Thoracic aorta (tissue), 2 donors: ENCODE measurements around the gene NTF3. TPM values are rescaled to one million over a fixed set of nuclear protein-coding genes. Genes with fewer than 3 reads are reported as not detected.

Experiments
- ATAC-seq: fragments of 150-250 bp; one replicate; pipeline ENCODE4 v1.8.0; 2017; ENCODE audit warnings: low read depth; ENCODE audit not compliant: insufficient number of reproducible peaks, low FRiP score
- DNase-seq: peaks from one replicate; pipeline ENCODE4 v3.0.0-alpha.2; 2020; ENCODE audit warnings: low spot score
- H3K27ac ChIP-seq, 2 donors: fragments of 200-600 bp; sonication (generic); 1 replicate in 1 of 2; 2 replicates in 1 of 2; pipeline ENCODE4 v1.5.1; 2016; ENCODE audit warnings: mild to moderate bottlenecking in 2 of 2, moderate library complexity in 2 of 2
- H3K27me3 ChIP-seq: fragments of 200-600 bp; sonication (generic); replicated peaks from 2 replicates; pipeline ENCODE4 v1.6.0; 2016; ENCODE audit warnings: mild to moderate bottlenecking; ENCODE audit not compliant: insufficient read depth
- H3K36me3 ChIP-seq: fragments of 200-600 bp; sonication (generic); one replicate; pipeline ENCODE4 v1.5.1; 2016
- H3K4me1 ChIP-seq, 2 donors: fragments of 200-600 bp; sonication (generic); 1 replicate in 1 of 2; 2 replicates in 1 of 2; pipeline versions ENCODE4 v1.5.1 to v1.6.0; 2016; ENCODE audit warnings: low read depth in 2 of 2, mild to moderate bottlenecking in 1 of 2; ENCODE audit not compliant: control insufficient read depth in 1 of 2
- H3K4me3 ChIP-seq: fragments of 200-600 bp; sonication (generic); 2 replicates; pipeline ENCODE4 v1.5.1; 2016; ENCODE audit warnings: mild to moderate bottlenecking
- H3K9me3 ChIP-seq: fragments of 200-600 bp; sonication (generic); 2 replicates; pipeline ENCODE4 v1.5.1; 2016
- CTCF ChIP-seq: fragments of 200-600 bp; sonication (generic); IDR thresholded peaks from one replicate; pipeline ENCODE4 v1.5.1; 2019; ENCODE audit warnings: antibody characterized with exemption
- total RNA-seq, 2 donors: library from RNA; depleted of rRNA; stranded (reverse); fragments of >200 nt; gene quantifications; one replicate each; pipeline versions ENCODE4 v1.1.0 to v1.2.3, GENCODE V29; 2016

Gene NTF3
- total RNA-seq, 2 donors from 2014 or later: 9.9 to 24.4 TPM

- no peak for ATAC-seq
- peaks cover 14 to 64% of the 10 kb centered on the region in 2 donors for H3K4me1 ChIP-seq
- no peak for TF ChIP-seq CTCF
- DNase-seq: no peak
- no peaks in the 10 kb centered on the region for H3K27me3 ChIP-seq
- no peaks in the 10 kb centered on the region for H3K9me3 ChIP-seq
- no peaks in the 10 kb centered on the region for H3K36me3 ChIP-seq
- no peak overlapping the region for H3K27ac ChIP-seq
- H3K4me3 ChIP-seq: no peak overlapping the region
Observed at GRCh38 chr12:5494343-5494742, 62.4 kb downstream of the NTF3 start.

- no peaks in the 10 kb centered on the region for H3K9me3 ChIP-seq
- H3K36me3 ChIP-seq: no peaks in the 10 kb centered on the region
- H3K4me3 ChIP-seq: no peak overlapping the region
- H3K4me1 ChIP-seq: peaks cover 6 to 38% of the 10 kb centered on the region in 2 donors
- TF ChIP-seq CTCF: no peak
- H3K27ac ChIP-seq: no peak overlapping the region
- ATAC-seq (no peak), DNase-seq (no peak)
- H3K27me3 ChIP-seq: no peaks in the 10 kb centered on the region
Observed at GRCh38 chr12:5497329-5498053, 65.6 kb downstream of the NTF3 start.

GRCh38 chr12:5498076-5498475, 66.2 kb downstream of the NTF3 start:
- TF ChIP-seq CTCF: no peak
- Histone ChIP-seq H3K27ac (no peak overlapping the region), H3K27me3 (no peaks in the 10 kb centered on the region), H3K4me3 (no peak overlapping the region), H3K9me3 (no peaks in the 10 kb centered on the region), H3K4me1 (peaks cover 4 to 32% of the 10 kb centered on the region in 2 donors), H3K36me3 (no peaks in the 10 kb centered on the region)
- no peak for DNase-seq
- ATAC-seq: no peak

GRCh38 chr12:5498806-5499205, 66.9 kb downstream of the NTF3 start:
- ATAC-seq (no peak), DNase-seq (no peak)
- Histone ChIP-seq H3K27ac (no peak overlapping the region), H3K4me1 (peaks cover 0 to 25% of the 10 kb centered on the region in 2 donors), H3K9me3 (no peaks in the 10 kb centered on the region), H3K27me3 (no peaks in the 10 kb centered on the region), H3K36me3 (no peaks in the 10 kb centered on the region), H3K4me3 (no peak overlapping the region)
- no peak for TF ChIP-seq CTCF

GRCh38 chr12:5499566-5500330, 67.8 kb downstream of the NTF3 start:
- no peaks in the 10 kb centered on the region for H3K36me3 ChIP-seq
- ATAC-seq (no peak), DNase-seq (no peak)
- H3K9me3 ChIP-seq: no peaks in the 10 kb centered on the region
- no peak for TF ChIP-seq CTCF
- no peak overlapping the region for H3K27ac ChIP-seq
- H3K27me3 ChIP-seq: no peaks in the 10 kb centered on the region
- peaks cover 0 to 24% of the 10 kb centered on the region in 2 donors for H3K4me1 ChIP-seq
- H3K4me3 ChIP-seq: no peak overlapping the region
